HUES6 (cell line): ENCODE results near the gene SPRYD7.

Source experiments
- H3K27ac ChIP-seq: 2 replicates; pipeline ENCODE4 v1.7.0; 2013; ENCODE audit warnings: low read depth, mild to moderate bottlenecking, low read length, inconsistent platforms
- H3K27me3 ChIP-seq: 2 replicates; pipeline ENCODE4 v1.6.1; 2013; ENCODE audit warnings: low read length; ENCODE audit not compliant: control insufficient read depth, insufficient read depth
- H3K36me3 ChIP-seq: 2 replicates; pipeline ENCODE4 v1.6.1; 2013; ENCODE audit warnings: low read length; ENCODE audit not compliant: control insufficient read depth, insufficient read depth
- H3K4me1 ChIP-seq: 2 replicates; pipeline ENCODE4 v1.6.1; 2013; ENCODE audit warnings: low read length; ENCODE audit not compliant: control insufficient read depth, insufficient read depth
- H3K4me3 ChIP-seq: 2 replicates; pipeline ENCODE4 v1.5.1; 2013; ENCODE audit warnings: low read depth, low read length
- H3K9ac ChIP-seq: one replicate; pipeline ENCODE4 v1.6.1; 2013; ENCODE audit warnings: mild to moderate bottlenecking, low read length
- H3K9me3 ChIP-seq: 2 replicates; pipeline ENCODE4 v1.6.1; 2013; ENCODE audit warnings: low read depth, low read length; ENCODE audit not compliant: control insufficient read depth, insufficient read depth

SPRYD7 gene

DNA sequence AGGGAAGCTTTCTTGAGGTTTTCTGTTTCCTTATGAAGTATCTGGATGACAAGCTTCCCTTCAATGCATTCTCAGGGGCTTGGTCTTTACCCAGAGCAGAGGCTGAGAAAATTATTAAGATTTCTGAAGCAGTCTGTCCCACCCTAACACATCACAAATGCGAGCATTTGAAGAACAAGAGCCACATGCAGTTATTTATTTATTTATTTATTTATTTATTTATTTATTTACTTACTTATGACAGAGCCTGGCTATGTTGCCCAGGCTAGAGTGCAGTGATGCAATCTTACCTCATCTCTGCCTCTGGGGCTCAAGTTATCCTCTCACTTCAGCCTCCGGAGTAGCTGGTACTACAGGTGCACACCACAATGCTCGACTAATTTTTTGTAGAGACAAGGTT lies 38.4 kb downstream of the SPRYD7 start:
- Histone ChIP-seq H3K9ac (no peak overlapping the region), H3K27me3 (no peaks in the 10 kb centered on the region; the same call in 1 of the 2 replicates), H3K9me3 (no peaks in the 10 kb centered on the region), H3K27ac (no peak overlapping the region), H3K4me1 (no peaks in the 10 kb centered on the region), H3K36me3 (no peaks in the 10 kb centered on the region), H3K4me3 (no peak overlapping the region)

DNA sequence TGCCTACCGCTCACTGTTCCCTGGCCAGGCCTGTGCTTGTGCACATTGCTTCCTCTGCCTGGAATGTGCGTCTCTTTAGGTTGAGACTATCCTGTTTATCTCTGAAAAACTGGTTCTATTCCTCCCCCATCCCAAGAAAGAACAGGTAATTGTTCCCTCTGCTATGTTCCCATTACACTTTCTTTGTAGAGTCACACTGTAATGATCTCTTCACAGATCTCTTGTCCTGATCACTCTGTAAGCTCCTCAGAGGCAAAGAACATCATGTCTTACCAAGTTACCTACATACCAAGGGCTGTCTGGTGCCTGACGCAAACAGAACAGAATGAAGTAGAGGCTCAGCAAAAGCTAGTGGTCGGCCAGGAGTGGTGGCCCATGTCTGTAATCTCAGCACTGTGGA lies 40.3 kb downstream of the SPRYD7 start:
- H3K9ac ChIP-seq = no peak overlapping the region
- no peaks in the 10 kb centered on the region for H3K4me1 ChIP-seq
- no peaks in the 10 kb centered on the region for H3K9me3 ChIP-seq
- H3K27ac ChIP-seq = no peak overlapping the region
- H3K27me3 ChIP-seq = no peaks in the 10 kb centered on the region; the same call in 1 of the 2 replicates
- H3K36me3 ChIP-seq = no peaks in the 10 kb centered on the region
- H3K4me3 ChIP-seq = no peak overlapping the region

DNA sequence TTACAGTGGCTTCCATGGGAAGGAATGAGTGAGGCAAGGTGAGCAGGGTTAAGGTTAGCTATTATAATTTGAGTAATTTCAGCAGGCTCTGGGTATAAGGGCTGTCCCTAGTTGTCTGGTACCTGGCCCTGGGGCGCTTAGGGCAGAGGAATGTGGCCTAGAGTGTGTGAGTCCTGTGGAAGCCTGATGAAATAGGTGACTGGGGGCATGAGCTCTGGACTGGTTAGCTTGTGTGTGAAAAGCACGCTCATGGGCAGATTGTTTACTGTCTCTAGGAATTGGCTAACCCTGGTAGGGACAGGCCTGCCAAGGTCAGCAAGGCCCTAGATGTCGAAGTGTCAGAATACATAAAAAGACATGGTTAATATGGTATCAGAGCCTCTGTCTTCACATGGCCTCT lies 42.5 kb downstream of the SPRYD7 start:
- Histone ChIP-seq H3K27ac (no peak overlapping the region), H3K9me3 (peaks cover 7% of the 10 kb centered on the region; the same call in 1 of the 2 replicates), H3K4me1 (no peaks in the 10 kb centered on the region), H3K9ac (no peak overlapping the region), H3K4me3 (no peak overlapping the region), H3K36me3 (no peaks in the 10 kb centered on the region), H3K27me3 (no peaks in the 10 kb centered on the region; the same call in 1 of the 2 replicates)

DNA sequence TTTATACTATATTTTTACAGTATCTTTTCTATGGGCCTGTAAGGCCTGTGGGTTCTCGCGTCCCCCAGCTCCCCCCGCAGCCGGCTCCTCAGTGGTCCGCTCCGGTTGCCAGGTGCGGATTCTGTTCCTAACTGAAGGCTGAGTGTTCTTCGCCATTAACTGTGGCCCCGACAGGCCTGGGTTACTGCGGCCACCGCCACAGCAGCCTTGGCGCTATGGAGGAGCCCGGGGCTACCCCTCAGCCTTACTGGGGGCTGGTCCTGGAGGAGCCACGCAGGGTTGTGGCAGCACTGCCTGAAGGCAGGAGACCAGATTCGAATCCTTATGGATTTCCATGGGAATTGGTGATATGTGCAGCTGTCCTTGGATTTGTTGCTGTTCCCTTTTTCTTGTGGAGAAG lies 45.8 kb downstream of the SPRYD7 start:
- no peak overlapping the region for H3K27ac ChIP-seq
- H3K27me3 ChIP-seq = no peaks in the 10 kb centered on the region
- peaks cover 7% of the 10 kb centered on the region; the same call in 1 of the 2 replicates for H3K9me3 ChIP-seq
- no peaks in the 10 kb centered on the region for H3K36me3 ChIP-seq
- no peak overlapping the region for H3K4me3 ChIP-seq
- no peaks in the 10 kb centered on the region for H3K4me1 ChIP-seq
- H3K9ac ChIP-seq = no peak overlapping the region

DNA sequence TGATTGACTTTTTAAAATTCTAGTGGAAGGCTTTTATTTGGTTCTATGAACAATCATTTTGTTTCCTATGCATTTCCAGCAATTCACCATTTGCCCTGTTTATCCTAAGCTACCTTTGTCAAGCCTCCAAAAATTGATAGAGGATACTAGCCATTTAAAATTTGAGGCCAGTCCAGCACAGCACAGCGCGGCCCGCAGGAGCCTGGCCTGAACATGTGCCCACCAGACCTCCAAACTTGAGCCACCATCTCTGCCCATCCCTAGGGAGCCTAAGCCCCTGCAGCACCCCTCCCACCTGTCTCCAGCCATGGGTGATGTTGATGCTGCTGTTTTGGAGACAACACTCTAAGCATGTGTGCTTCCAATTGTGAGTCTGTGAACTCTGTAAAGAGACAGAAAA lies 57.5 kb downstream of the SPRYD7 start:
- H3K4me3 ChIP-seq = no peak overlapping the region
- no peaks in the 10 kb centered on the region for H3K36me3 ChIP-seq
- peaks cover 50% of the 10 kb centered on the region for H3K9me3 ChIP-seq
- H3K4me1 ChIP-seq = no peaks in the 10 kb centered on the region
- no peaks in the 10 kb centered on the region for H3K27me3 ChIP-seq
- H3K9ac ChIP-seq = no peak overlapping the region
- H3K27ac ChIP-seq = no peak overlapping the region

DNA sequence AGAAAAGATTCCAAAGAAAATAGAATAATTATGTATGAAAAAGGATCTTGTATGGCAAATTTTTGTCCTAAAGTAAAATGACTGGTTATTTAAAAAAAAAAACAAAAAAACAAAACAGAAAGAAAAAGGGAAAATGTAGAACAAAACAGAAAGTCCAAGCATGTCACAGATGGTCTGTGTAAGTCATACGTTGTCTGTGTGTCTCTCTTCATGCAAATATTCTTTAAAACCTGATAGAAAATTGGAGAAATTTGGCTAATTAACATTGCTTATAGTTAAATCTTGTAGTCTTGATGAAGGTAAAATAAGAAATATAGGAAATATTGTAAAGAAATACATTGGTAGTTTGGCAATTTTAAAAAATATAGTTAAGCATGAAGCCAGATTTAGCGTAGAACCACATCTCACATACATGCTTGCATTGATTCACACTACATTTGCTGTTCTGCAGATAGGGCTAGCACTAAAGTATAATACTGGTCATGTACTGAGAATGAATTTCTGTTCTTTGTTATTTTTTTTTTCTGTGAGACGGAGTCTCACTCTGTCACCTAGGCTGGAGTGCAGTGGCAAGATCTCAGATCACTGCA lies 58.4 kb downstream of the SPRYD7 start:
- Histone ChIP-seq H3K9me3 (peaks cover 58% of the 10 kb centered on the region), H3K9ac (no peak overlapping the region), H3K36me3 (no peaks in the 10 kb centered on the region), H3K4me1 (no peaks in the 10 kb centered on the region), H3K27me3 (no peaks in the 10 kb centered on the region), H3K4me3 (no peak overlapping the region), H3K27ac (no peak overlapping the region)

DNA sequence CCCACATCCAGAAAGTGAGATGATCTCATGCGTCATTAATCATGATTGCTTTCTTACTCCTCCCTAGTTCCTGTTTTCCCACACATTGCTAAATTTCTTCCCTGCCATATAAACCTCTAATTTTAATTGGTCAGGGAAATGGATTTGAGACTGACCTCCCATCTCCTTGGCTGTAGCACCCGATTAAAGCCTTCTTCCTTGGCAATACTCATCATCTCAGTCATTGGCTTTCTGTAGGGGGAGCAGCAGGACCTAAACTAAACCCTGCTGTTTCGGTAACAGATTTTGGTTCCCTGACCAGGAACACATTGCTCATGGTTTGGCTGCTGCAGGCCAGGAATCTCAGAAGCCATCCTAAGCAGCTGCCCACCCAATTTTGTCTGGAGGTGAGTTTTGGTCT lies 61.7 kb downstream of the SPRYD7 start:
- H3K4me3 ChIP-seq = no peak overlapping the region
- no peaks in the 10 kb centered on the region for H3K36me3 ChIP-seq

DNA sequence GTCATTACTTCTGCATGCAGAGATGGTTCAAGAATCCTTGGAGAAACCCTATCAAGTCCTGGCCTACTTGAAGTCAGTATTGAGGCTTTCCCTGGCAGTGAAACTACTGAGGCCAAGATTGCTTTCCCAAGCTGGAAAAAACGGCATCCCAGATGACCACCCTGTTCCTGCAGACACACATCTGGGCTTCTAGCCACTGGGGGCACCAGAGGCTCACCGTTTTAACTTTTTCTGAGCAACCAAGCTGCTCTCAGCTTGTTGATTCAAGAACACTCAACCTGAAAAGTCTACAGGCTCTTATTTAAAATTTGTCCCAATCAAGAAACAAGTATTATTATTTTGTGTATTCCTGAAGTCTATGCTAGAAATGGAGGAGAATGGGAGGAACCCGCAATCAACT lies 66.6 kb downstream of the SPRYD7 start:
- Histone ChIP-seq H3K27ac (no peak overlapping the region), H3K9me3 (peaks cover 28% of the 10 kb centered on the region), H3K36me3 (no peaks in the 10 kb centered on the region), H3K4me1 (no peaks in the 10 kb centered on the region), H3K27me3 (no peaks in the 10 kb centered on the region), H3K4me3 (no peak overlapping the region), H3K9ac (no peak overlapping the region)

More for the DNA sequence above, 61.7 kb downstream of the SPRYD7 start:
- no peak overlapping the region for H3K27ac ChIP-seq
- no peak overlapping the region for H3K9ac ChIP-seq
- H3K4me1 ChIP-seq = no peaks in the 10 kb centered on the region
- peaks cover 59% of the 10 kb centered on the region for H3K9me3 ChIP-seq
- no peaks in the 10 kb centered on the region for H3K27me3 ChIP-seq

DNA sequence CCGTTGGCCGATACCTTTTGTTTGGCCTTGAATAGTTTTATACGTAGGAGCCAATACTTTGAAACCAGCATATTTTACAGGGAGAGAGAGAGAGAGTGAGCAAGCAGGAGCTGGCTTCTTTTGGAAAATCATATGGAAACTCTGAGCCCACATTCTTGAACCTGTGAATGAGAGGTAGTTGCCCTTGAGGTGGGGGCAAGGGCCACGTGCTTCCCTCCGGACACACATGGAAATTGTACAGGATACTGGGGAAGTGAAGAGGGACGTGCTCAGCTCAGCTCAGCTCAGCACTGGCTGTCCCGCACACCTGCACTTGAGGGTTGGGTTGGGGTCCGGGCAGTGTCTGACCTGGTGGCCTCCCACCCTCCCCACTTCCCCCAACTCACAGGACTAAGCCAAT lies 68.3 kb downstream of the SPRYD7 start:
- H3K4me1 ChIP-seq = no peaks in the 10 kb centered on the region
- no peaks in the 10 kb centered on the region for H3K36me3 ChIP-seq
- H3K9me3 ChIP-seq = peaks cover 22% of the 10 kb centered on the region
- H3K27me3 ChIP-seq = no peaks in the 10 kb centered on the region
- H3K27ac ChIP-seq = no peak overlapping the region
- H3K9ac ChIP-seq = no peak overlapping the region
- no peak overlapping the region for H3K4me3 ChIP-seq

DNA sequence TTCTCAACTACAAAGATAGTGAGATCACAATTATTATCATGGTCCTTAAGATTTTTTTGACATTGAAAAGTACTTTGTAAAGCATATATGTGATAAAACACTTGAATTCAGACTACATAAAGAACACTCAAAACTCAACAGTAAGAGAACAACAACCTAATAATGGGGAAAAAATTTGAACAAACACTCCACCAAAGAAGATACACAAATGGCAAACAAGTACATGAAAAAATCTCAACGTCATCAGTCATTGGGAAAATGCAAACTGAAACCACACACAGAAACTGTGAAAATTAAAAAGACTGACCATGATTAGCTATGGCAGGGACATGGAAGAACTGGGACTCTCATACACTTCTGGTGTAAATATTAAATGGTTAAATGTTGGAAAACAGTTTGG lies 70.9 kb downstream of the SPRYD7 start:
- Histone ChIP-seq H3K9me3 (peaks cover 11% of the 10 kb centered on the region; the same call in 1 of the 2 replicates), H3K9ac (no peak overlapping the region), H3K27me3 (no peaks in the 10 kb centered on the region), H3K4me1 (no peaks in the 10 kb centered on the region), H3K27ac (no peak overlapping the region), H3K36me3 (no peaks in the 10 kb centered on the region), H3K4me3 (no peak overlapping the region)

DNA sequence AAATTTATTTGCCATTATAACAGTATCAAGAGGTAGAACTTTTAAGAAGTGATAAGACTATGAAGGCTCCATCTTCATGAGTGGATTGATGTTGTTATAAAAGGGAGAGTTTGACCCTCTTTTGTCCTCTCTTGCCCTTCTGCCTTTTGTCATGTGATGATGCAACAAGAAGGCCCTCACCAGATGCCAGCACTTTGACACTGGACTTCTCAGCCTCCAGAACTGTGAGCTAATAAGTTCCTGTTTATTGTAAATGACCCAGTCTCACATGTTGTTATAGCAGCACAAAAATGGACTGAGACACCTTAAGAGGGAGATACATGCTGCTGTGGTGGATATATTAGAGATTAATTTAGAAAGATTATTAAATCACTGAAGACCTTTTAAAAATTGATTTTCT lies 71.6 kb downstream of the SPRYD7 start:
- H3K27ac ChIP-seq = no peak overlapping the region
- no peak overlapping the region for H3K9ac ChIP-seq
- no peaks in the 10 kb centered on the region for H3K4me1 ChIP-seq
- peaks cover 10% of the 10 kb centered on the region; the same call in 1 of the 2 replicates for H3K9me3 ChIP-seq
- H3K4me3 ChIP-seq = no peak overlapping the region
- H3K36me3 ChIP-seq = no peaks in the 10 kb centered on the region
- H3K27me3 ChIP-seq = no peaks in the 10 kb centered on the region
